HCT116 (cell line): ENCODE data around the gene SLC22A6.

Experiments used
- CEBPB ChIP-seq: IDR thresholded peaks from 2 replicates; pipeline ENCODE4 v1.6.1; 2012; ENCODE audit warnings: low read depth
- CTCF ChIP-seq, 3 experiments: fragments of 200-600 bp in 1 of 3; sonication (generic) in 1 of 3; IDR thresholded peaks in 2 of 3; conservative IDR thresholded peaks in 1 of 3; 2 replicates each; pipeline ENCODE4 v1.5.1; 2012 to 2017; ENCODE audit warnings: low read depth in 2 of 3, low read length in 2 of 3, antibody characterized with exemption in 1 of 3, borderline replicate concordance in 1 of 3, control low read depth in 1 of 3, mild to moderate bottlenecking in 1 of 3, mixed read lengths in 1 of 3, mixed run types in 1 of 3, moderate library complexity in 1 of 3; ENCODE audit not compliant: insufficient read depth in 1 of 3
- EZH2 ChIP-seq: fragments of 200-600 bp; sonication (generic); IDR thresholded peaks from 2 replicates; pipeline ENCODE4 v1.6.1; 2017; ENCODE audit warnings: antibody characterized with exemption, mixed run types
- JUND ChIP-seq: IDR thresholded peaks from 2 replicates; pipeline ENCODE4 v1.6.1; 2012
- MAX ChIP-seq: IDR thresholded peaks from 2 replicates; pipeline ENCODE4 v1.6.1; 2012
- POLR2A ChIP-seq: IDR thresholded peaks from 2 replicates; pipeline ENCODE4 v1.7.0; 2011; ENCODE audit warnings: borderline replicate concordance; ENCODE audit not compliant: insufficient read depth, insufficient read length; ENCODE audit errors: extremely low read depth
- SIN3A ChIP-seq: IDR thresholded peaks from 2 replicates; pipeline ENCODE4 v1.6.1; 2012; ENCODE audit warnings: low read depth
- SRF ChIP-seq: IDR thresholded peaks from 2 replicates; pipeline ENCODE4 v1.6.1; 2012; ENCODE audit warnings: low read depth

GRCh38 chr11:62999156-62999555 is 14.4 kb upstream of the SLC22A6 start:
- TF ChIP-seq MAX: no peak
- no peak for TF ChIP-seq SIN3A
- no peak for TF ChIP-seq CTCF (IDR thresholded peaks at IDR 0.05 in 2 of 3, conservative IDR thresholded peaks at IDR 0.05 in 1 of 3; ENCODE audit: borderline replicate concordance in 1 of 3, insufficient read depth in 1 of 3, low read depth in 2 of 3, low read length in 2 of 3)
- no peak for TF ChIP-seq EZH2
- no peak for TF ChIP-seq POLR2A
- no peak for TF ChIP-seq CEBPB
- no peak for TF ChIP-seq SRF
- TF ChIP-seq JUND: no peak
